HepG2 (cell line): Measurements from ENCODE around the gene STIM1. TPM values are rescaled to one million over a fixed set of nuclear protein-coding genes. Genes with fewer than 3 reads are reported as not detected.

Experiments used
- FOXA3 ChIP-seq: IDR thresholded peaks from 2 replicates; pipeline ENCODE4 v1.6.1; 2016; ENCODE audit warnings: missing genetic modification reagents, missing compliant biosample characterization
- GATAD2A ChIP-seq: IDR thresholded peaks from 2 replicates; pipeline ENCODE4 v1.6.1; 2016
- MAFG ChIP-seq: sonication (generic); formaldehyde crosslinking; IDR thresholded peaks from 2 replicates; pipeline ENCODE4 v1.5.1; 2020; ENCODE audit warnings: mild to moderate bottlenecking, missing genetic modification reagents
- NFIC ChIP-seq: IDR thresholded peaks from 2 replicates; pipeline ENCODE4 v1.6.1; 2012; ENCODE audit warnings: mild to moderate bottlenecking, low read length, inconsistent platforms
- YEATS2 ChIP-seq: sonication (generic); formaldehyde crosslinking; IDR thresholded peaks from 2 replicates; pipeline ENCODE4 v1.4.0; 2020; ENCODE audit warnings: missing genetic modification reagents, borderline replicate concordance
- YY1 ChIP-seq: IDR thresholded peaks from 2 replicates; pipeline ENCODE4 v1.6.1; 2011; ENCODE audit warnings: low read length, low read depth, moderate library complexity, mild to moderate bottlenecking; ENCODE audit not compliant: insufficient read depth, insufficient replicate concordance
- ZNF251 ChIP-seq: sonication (generic); formaldehyde crosslinking; IDR thresholded peaks from 2 replicates; pipeline ENCODE4 v1.9.0; 2021; ENCODE audit warnings: mild to moderate bottlenecking, missing genetic modification reagents
- polyA plus RNA-seq, 8 experiments: library from polyadenylated mRNA; depleted of rRNA in 3 of 8; stranded (reverse) in 7 of 8; unstranded in 1 of 8; fragments of >200 nt; fragmentation: Illumina TruSeq in 4 of 8; extraction: Trizol in 4 of 8; gene quantifications; 2 replicates each; pipeline versions ENCODE4 v1.2.1 to v1.2.3, GENCODE V29; 2011 to 2016; ENCODE audit warnings: low read depth in 4 of 8, missing spikeins in 1 of 8, mixed read lengths in 1 of 8; ENCODE audit not compliant: insufficient read depth in 1 of 8
- total RNA-seq, 5 experiments: library from RNA; depleted of rRNA; stranded (reverse); fragments of >200 nt; fragmentation: Illumina TruSeq; extraction: Trizol; gene quantifications; 2 replicates each; pipeline ENCODE4 v1.2.3, GENCODE V29; 2016; ENCODE audit warnings: low read depth in 1 of 5
- TF ChIP-seq, protein P1 (sequence below): sonication (generic); formaldehyde crosslinking; IDR thresholded peaks from 2 replicates; pipeline ENCODE4 v1.4.0; 2020; ENCODE audit warnings: mild to moderate bottlenecking, missing genetic modification reagents
- TF ChIP-seq, protein P2 (sequence below): sonication (generic); formaldehyde crosslinking; IDR thresholded peaks from 2 replicates; pipeline ENCODE4 v1.4.0; 2020; ENCODE audit warnings: missing genetic modification reagents, borderline replicate concordance

Gene STIM1
- total and polyA plus RNA-seq, 2 of the 13 experiments (the other 11 are each of a cell fraction or from before 2014, with no cell fraction given), result 19.2 to 28.5 TPM

DNA sequence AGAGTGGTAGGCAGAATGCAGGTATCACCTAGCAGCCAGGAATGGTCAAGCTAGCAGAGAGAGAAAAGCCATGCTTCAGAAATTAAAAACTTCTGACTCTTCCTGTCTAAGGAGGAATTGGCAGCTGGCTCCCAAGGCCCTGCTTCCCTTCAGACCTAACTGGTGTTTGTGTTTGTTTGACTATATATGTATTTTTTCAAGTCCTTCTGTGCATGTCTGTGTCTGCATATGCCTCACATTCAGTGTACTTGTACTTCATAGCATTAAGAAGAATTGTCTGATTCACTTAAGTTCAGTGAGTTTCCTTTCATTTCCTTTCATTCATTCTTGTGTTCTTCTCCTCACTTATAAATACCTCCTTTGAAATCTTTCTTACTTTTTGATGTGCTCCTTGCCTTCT, 130.2 kb downstream of the STIM1 start (continued):
- TF ChIP-seq, protein P1, sequence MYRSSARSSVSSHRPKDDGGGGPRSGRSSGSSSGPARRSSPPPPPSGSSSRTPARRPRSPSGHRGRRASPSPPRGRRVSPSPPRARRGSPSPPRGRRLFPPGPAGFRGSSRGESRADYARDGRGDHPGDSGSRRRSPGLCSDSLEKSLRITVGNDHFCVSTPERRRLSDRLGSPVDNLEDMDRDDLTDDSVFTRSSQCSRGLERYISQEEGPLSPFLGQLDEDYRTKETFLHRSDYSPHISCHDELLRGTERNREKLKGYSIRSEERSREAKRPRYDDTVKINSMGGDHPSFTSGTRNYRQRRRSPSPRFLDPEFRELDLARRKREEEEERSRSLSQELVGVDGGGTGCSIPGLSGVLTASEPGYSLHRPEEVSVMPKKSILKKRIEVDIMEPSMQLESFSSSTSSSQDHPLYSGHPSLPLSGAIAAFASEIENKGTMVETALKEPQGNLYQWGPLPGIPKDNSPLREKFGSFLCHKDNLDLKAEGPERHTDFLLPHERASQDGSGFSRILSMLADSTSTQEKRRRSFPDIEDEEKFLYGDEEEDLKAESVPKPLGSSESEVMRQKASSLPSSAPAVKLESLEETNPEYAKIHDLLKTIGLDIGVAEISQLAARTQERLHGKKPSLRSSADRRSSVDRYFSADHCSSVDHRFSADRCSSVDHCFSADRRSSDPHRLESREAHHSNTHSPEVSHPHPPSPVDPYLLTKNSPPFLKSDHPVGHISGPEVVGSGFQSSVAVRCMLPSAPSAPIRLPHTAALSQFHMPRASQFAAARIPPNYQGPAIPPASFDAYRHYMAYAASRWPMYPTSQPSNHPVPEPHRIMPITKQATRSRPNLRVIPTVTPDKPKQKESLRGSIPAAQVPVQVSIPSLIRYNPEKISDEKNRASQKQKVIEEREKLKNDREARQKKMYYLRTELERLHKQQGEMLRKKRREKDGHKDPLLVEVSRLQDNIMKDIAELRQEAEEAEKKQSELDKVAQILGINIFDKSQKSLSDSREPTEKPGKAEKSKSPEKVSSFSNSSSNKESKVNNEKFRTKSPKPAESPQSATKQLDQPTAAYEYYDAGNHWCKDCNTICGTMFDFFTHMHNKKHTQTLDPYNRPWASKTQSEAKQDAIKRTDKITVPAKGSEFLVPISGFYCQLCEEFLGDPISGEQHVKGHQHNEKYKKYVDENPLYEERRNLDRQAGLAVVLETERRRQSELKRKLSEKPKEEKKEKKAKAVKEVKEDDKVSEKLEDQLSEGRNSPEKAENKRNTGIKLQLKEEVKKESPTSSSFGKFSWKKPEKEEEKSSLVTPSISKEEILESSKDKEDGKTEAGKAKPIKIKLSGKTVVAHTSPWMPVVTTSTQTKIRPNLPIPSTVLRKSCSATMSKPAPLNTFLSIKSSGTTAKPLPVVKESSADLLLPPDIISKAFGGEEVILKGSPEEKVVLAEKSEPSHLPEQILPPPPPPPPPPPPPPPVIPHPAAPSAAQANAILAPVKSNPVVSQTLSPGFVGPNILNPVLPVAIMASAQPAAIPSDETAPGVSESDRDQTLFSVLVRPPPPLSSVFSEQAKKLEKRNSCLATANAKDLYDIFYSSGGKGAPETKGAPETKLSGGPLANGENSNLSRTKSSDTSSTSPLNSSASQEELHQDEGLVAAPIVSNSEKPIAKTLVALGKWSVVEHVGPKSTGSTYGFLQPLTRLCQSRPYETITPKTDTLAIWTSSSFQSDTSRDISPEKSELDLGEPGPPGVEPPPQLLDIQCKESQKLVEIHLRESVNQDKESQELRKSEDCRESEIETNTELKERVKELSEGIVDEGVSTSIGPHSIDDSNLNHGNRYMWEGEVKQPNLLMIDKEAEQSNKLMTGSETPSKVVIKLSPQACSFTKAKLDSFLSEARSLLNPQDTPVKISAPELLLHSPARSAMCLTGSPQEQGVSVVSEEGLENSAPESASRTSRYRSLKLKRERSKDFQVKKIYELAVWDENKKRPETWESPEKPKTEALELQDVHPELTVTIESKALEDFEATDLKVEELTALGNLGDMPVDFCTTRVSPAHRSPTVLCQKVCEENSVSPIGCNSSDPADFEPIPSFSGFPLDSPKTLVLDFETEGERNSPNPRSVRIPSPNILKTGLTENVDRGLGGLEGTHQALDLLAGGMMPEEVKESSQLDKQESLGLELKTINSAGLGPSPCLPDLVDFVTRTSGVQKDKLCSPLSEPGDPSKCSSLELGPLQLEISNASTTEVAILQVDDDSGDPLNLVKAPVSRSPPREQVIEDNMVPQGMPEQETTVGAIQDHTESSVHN (CRISPR knock-in tag), result no peak
- TF ChIP-seq, protein P2, sequence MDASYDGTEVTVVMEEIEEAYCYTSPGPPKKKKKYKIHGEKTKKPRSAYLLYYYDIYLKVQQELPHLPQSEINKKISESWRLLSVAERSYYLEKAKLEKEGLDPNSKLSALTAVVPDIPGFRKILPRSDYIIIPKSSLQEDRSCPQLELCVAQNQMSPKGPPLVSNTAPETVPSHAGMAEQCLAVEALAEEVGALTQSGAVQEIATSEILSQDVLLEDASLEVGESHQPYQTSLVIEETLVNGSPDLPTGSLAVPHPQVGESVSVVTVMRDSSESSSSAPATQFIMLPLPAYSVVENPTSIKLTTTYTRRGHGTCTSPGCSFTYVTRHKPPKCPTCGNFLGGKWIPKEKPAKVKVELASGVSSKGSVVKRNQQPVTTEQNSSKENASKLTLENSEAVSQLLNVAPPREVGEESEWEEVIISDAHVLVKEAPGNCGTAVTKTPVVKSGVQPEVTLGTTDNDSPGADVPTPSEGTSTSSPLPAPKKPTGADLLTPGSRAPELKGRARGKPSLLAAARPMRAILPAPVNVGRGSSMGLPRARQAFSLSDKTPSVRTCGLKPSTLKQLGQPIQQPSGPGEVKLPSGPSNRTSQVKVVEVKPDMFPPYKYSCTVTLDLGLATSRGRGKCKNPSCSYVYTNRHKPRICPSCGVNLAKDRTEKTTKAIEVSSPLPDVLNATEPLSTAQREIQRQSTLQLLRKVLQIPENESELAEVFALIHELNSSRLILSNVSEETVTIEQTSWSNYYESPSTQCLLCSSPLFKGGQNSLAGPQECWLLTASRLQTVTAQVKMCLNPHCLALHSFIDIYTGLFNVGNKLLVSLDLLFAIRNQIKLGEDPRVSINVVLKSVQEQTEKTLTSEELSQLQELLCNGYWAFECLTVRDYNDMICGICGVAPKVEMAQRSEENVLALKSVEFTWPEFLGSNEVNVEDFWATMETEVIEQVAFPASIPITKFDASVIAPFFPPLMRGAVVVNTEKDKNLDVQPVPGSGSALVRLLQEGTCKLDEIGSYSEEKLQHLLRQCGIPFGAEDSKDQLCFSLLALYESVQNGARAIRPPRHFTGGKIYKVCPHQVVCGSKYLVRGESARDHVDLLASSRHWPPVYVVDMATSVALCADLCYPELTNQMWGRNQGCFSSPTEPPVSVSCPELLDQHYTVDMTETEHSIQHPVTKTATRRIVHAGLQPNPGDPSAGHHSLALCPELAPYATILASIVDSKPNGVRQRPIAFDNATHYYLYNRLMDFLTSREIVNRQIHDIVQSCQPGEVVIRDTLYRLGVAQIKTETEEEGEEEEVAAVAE (CRISPR knock-in tag), result no peak
- TF ChIP-seq NFIC, result no peak
- TF ChIP-seq GATAD2A (CRISPR knock-in tag), result no peak
- no peak for TF ChIP-seq ZNF251 (CRISPR knock-in tag)
- no peak for TF ChIP-seq YY1
- TF ChIP-seq YEATS2 (CRISPR knock-in tag), result no peak
- no peak for TF ChIP-seq MAFG
- TF ChIP-seq FOXA3 (CRISPR knock-in tag), result no peak
